ENCODE results near the gene HERPUD2.

The HERPUD2 gene

DNA sequence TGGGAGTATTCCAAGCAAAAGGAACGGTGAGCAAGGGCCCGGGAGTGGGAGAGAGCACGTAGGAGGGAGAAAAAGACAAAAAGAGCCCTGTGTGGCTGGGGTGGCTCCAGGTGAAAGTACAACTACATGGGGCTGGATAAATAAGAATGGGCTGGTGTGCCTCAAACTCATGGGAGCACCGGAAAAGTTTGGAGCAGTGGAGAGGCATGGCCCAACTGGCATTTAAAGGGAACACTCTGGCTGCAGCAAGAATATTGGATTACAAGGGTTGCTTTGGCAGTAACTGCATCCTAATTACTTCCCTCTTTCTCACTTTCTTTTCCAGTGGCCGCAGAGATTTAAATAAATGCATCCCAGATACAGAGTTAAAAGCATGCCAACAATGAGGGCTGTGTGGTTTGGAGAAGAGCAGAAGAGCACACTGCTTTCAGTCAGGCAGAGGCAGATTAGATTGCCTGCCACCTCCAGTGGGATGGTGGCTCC, 39.1 kb upstream of the HERPUD2 start:
- no peak for TF ChIP-seq TAF1 (IDR thresholded peaks at IDR 0.05; ENCODE audit: low read depth)
- no peak for TF ChIP-seq FOXM1 (IDR thresholded peaks at IDR 0.05; ENCODE audit: borderline replicate concordance, low read depth)
- no peak for TF ChIP-seq CREB1 (IDR thresholded peaks at IDR 0.05; ENCODE audit: low read depth)
- no peak for TF ChIP-seq USF1 (IDR thresholded peaks at IDR 0.05)
- TF ChIP-seq EP300 (IDR thresholded peaks at IDR 0.05; ENCODE audit: borderline replicate concordance) = no peak
- no peak for TF ChIP-seq EGR1 (IDR thresholded peaks at IDR 0.05)

DNA sequence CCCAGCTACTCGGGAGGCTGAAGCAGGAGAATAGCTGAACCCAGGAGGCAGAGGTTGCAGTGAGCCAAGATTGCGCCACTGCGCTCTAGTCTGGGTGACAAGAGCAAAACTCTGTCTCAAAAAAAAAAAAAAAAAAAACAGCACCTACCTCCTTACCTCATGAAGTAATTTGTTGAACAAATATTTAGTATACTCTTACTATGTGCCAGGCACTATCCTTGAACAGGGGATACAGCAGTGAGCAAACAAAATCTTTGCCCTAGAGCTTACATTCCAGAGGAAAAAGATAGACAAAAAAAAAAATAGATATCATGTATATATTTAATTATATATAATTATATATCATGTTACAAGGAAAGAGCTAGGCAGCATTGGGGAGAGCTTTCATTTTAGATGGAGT, 36.4 kb upstream of the HERPUD2 start:
- TF ChIP-seq TCF12 (IDR thresholded peaks at IDR 0.05; ENCODE audit: low read depth) = no peak
- no peak for TF ChIP-seq CREB1 (IDR thresholded peaks at IDR 0.05; ENCODE audit: low read depth)
- TF ChIP-seq RAD21 (IDR thresholded peaks at IDR 0.05; ENCODE audit: low read depth) = no peak
- TF ChIP-seq CEBPB (IDR thresholded peaks at IDR 0.05) = no peak
- TF ChIP-seq EP300 (IDR thresholded peaks at IDR 0.05; ENCODE audit: borderline replicate concordance) = no peak
- TF ChIP-seq TAF1 (IDR thresholded peaks at IDR 0.05; ENCODE audit: low read depth) = no peak
- no peak for TF ChIP-seq REST (IDR thresholded peaks at IDR 0.05; ENCODE audit: low read depth)
- no peak for TF ChIP-seq ZBTB7A (IDR thresholded peaks at IDR 0.05; ENCODE audit: low read depth)
- TF ChIP-seq USF1 (IDR thresholded peaks at IDR 0.05) = no peak
- no peak for TF ChIP-seq YY1 (IDR thresholded peaks at IDR 0.05; ENCODE audit: low read depth)
- no peak for TF ChIP-seq NFIC (IDR thresholded peaks at IDR 0.05)
- TF ChIP-seq TEAD4 (IDR thresholded peaks at IDR 0.05) = no peak
- TF ChIP-seq, protein P1, sequence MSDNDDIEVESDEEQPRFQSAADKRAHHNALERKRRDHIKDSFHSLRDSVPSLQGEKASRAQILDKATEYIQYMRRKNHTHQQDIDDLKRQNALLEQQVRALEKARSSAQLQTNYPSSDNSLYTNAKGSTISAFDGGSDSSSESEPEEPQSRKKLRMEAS (IDR thresholded peaks at IDR 0.05) = no peak
- TF ChIP-seq FOXM1 (IDR thresholded peaks at IDR 0.05; ENCODE audit: borderline replicate concordance, low read depth) = no peak
- no peak for TF ChIP-seq EGR1 (IDR thresholded peaks at IDR 0.05)

DNA sequence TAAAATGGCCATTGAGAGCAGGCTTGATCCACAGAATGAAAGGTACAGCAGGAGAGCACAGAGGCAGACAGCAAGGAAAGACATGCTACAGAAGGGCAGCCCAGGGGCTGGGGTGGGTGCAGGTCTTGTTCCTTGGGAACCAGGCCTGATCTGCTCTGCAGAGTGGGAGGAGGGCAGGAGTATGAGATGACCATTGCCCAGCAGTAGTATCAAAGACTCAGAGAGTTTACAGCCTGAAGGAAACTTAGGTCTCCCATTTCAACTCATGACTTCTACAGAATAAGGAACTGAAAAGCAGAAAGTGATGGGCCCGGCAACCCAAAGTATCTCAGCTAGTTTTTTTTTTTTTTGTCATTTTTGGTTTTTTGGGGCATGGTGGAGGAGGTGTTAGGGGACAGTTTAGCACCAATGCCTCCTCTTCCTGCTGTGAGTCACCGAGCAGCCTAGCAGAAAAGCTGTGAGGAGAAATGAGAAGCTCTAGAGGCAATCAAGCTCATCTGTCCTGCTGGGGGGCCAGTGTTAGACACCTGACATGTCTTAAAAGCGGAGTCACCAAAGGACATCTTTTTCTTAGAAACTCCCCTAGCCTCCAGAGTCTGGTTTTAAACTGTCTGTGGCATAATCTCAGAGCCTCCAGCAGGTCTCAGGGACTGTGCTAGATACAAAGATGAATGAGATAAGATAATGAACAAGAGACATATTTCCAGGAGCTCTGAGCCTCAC, 34.3 kb upstream of the HERPUD2 start:
- TF ChIP-seq EGR1 (IDR thresholded peaks at IDR 0.05) = no peak

GRCh38 chr7:35728412-35729060, 33.6 kb upstream of the HERPUD2 start:
- TF ChIP-seq TEAD4 (IDR thresholded peaks at IDR 0.05) = no peak
- TF ChIP-seq TAF1 (IDR thresholded peaks at IDR 0.05; ENCODE audit: low read depth) = no peak

- TF ChIP-seq FOXM1 (IDR thresholded peaks at IDR 0.05; ENCODE audit: borderline replicate concordance, low read depth) (no peak), NFIC (IDR thresholded peaks at IDR 0.05) (no peak), TEAD4 (IDR thresholded peaks at IDR 0.05) (no peak), ZBTB7A (IDR thresholded peaks at IDR 0.05; ENCODE audit: low read depth) (no peak), YY1 (IDR thresholded peaks at IDR 0.05; ENCODE audit: low read depth) (no peak), EGR1 (IDR thresholded peaks at IDR 0.05) (no peak), EP300 (IDR thresholded peaks at IDR 0.05; ENCODE audit: borderline replicate concordance) (no peak), TCF12 (IDR thresholded peaks at IDR 0.05; ENCODE audit: low read depth) (no peak), TAF1 (IDR thresholded peaks at IDR 0.05; ENCODE audit: low read depth) (no peak), CEBPB (IDR thresholded peaks at IDR 0.05) (no peak), USF1 (IDR thresholded peaks at IDR 0.05) (no peak), CREB1 (IDR thresholded peaks at IDR 0.05; ENCODE audit: low read depth) (no peak), REST (IDR thresholded peaks at IDR 0.05; ENCODE audit: low read depth) (no peak), RAD21 (IDR thresholded peaks at IDR 0.05; ENCODE audit: low read depth) (no peak)
- TF ChIP-seq, protein P1 (IDR thresholded peaks at IDR 0.05) = no peak
Observed at GRCh38 chr7:35727571-35727970, 32.6 kb upstream of the HERPUD2 start.

All from Ishikawa (cell line).